Testis (tissue), 2 donors: ENCODE data around the gene GSK3A.

ENCODE experiments used
- CTCF ChIP-seq, 3 experiments: fragments of 450-650 bp in 2 of 3; fragments of 200-600 bp in 1 of 3; sonication (generic) in 1 of 3; IDR thresholded peaks; one replicate each; pipeline ENCODE4 v1.5.1; 2016 to 2019; ENCODE audit warnings: antibody characterized with exemption in 3 of 3, mild to moderate bottlenecking in 2 of 3, moderate library complexity in 1 of 3
- POLR2A ChIP-seq: fragments of 450-650 bp; IDR thresholded peaks from one replicate; pipeline ENCODE4 v1.6.1; 2017; ENCODE audit warnings: antibody characterized with exemption, mild to moderate bottlenecking, moderate library complexity

- no peak for TF ChIP-seq POLR2A
- TF ChIP-seq CTCF (IDR thresholded peaks at IDR 0.05): no peak
Observed at GRCh38 chr19:42224940-42225717, 17.3 kb downstream of the GSK3A start.
